Renal cortical epithelial cell (primary cell): ENCODE results near the gene SLC25A30. TPM values are rescaled to one million over a fixed set of nuclear protein-coding genes. Genes with fewer than 3 reads are reported as not detected.

Experiments
- DNase-seq: peaks from one replicate; pipeline ENCODE4 v3.0.0-alpha.2; 2011; ENCODE audit warnings: low read depth
- total RNA-seq: library from RNA; depleted of rRNA; stranded (reverse); fragments of >200 nt; gene quantifications from 2 replicates; pipeline ENCODE4 v1.2.3, GENCODE V29; 2014

SLC25A30 gene
- total RNA-seq: 49.8 and 75.9 TPM in 2 replicates

GRCh38 chr13:45417790-45418534, at the start of gene SLC25A30:
Gene SLC25A30 (minus strand): TSS chr13:45418373. CDS start chr13:45411425, 6,948 bp downstream.
- DNase-seq: peak; percentile 79

GRCh38 chr13:45466359-45466758, 48.2 kb upstream of the SLC25A30 start:
- DNase-seq: no peak

GRCh38 chr13:45464687-45465453, 46.7 kb upstream of the SLC25A30 start, which contains the start of gene COG3:
Gene COG3 (plus strand): TSS chr13:45464939. CDS start chr13:45465037, 98 bp downstream.
- peak; percentile 99 for DNase-seq

GRCh38 chr13:45464141-45464686, 46.0 kb upstream of the SLC25A30 start:
- DNase-seq: no peak

GRCh38 chr13:45456196-45456972, 38.2 kb upstream of the SLC25A30 start:
- DNase-seq: no peak

- no peak for DNase-seq
Observed at GRCh38 chr13:45454204-45454603, 36.0 kb upstream of the SLC25A30 start.

- DNase-seq: no peak
Observed at GRCh38 chr13:45451282-45451681, 33.1 kb upstream of the SLC25A30 start.

GRCh38 chr13:45448965-45449559, 30.9 kb upstream of the SLC25A30 start:
- DNase-seq: no peak

GRCh38 chr13:45447050-45447661, 29.0 kb upstream of the SLC25A30 start:
- peak; percentile 43 for DNase-seq

GRCh38 chr13:45446181-45446580, 28.0 kb upstream of the SLC25A30 start:
- DNase-seq: no peak

- no peak for DNase-seq
Observed at GRCh38 chr13:45445053-45445452, 26.9 kb upstream of the SLC25A30 start.

GRCh38 chr13:45441633-45442032, 23.5 kb upstream of the SLC25A30 start:
- DNase-seq: peak; percentile 84

- DNase-seq: peak; percentile 42
Observed at GRCh38 chr13:45439781-45440462, 21.7 kb upstream of the SLC25A30 start.

- no peak for DNase-seq
Observed at GRCh38 chr13:45439008-45439407, 20.8 kb upstream of the SLC25A30 start.

- DNase-seq: no peak
Observed at GRCh38 chr13:45437947-45438346, 19.8 kb upstream of the SLC25A30 start.

GRCh38 chr13:45436953-45437352, 18.8 kb upstream of the SLC25A30 start:
- no peak for DNase-seq

GRCh38 chr13:45436332-45436731, 18.2 kb upstream of the SLC25A30 start:
- DNase-seq: no peak

- DNase-seq: no peak
Observed at GRCh38 chr13:45434556-45435371, 16.6 kb upstream of the SLC25A30 start.

- no peak for DNase-seq
Observed at GRCh38 chr13:45433381-45433790, 15.2 kb upstream of the SLC25A30 start.
